Measurements from ENCODE around the gene AP4E1.

Gene AP4E1

GRCh38 chr15:50938525-50938924 is 30.0 kb downstream of the AP4E1 start:
- Histone ChIP-seq H2AFZ (ENCODE audit: low read length) (no peak overlapping the region), H3K79me2 (ENCODE audit: insufficient read depth, low read length) (no peaks in the 10 kb centered on the region), H3F3A (ENCODE audit: low read depth) (no peaks in the 10 kb centered on the region), H3K4me1 (ENCODE audit: insufficient read depth, low read length, poor library complexity, severe bottlenecking) (no peaks in the 10 kb centered on the region), H3K9me2 (replicated peaks; ENCODE audit: low read depth, low read length) (no peaks in the 10 kb centered on the region), H3K36me3 (ENCODE audit: insufficient read depth, low read length) (peaks cover 22% of the 10 kb centered on the region; the same call in 1 of the 2 replicates), H3K9ac (ENCODE audit: low read depth, low read length, poor library complexity, severe bottlenecking) (no peak overlapping the region), H3K4me2 (ENCODE audit: low read depth, low read length, poor library complexity, severe bottlenecking) (no peak overlapping the region), H3K27me3 (ENCODE audit: insufficient read depth, low read length, poor library complexity, severe bottlenecking) (no peaks in the 10 kb centered on the region), H3K9me3 (ENCODE audit: insufficient read depth, low read depth, low read length) (no peaks in the 10 kb centered on the region), H3K4me3 (ENCODE audit: low read length, poor library complexity, severe bottlenecking) (no peak overlapping the region), H4K20me1 (ENCODE audit: insufficient read depth, low read length, poor library complexity, severe bottlenecking) (no peaks in the 10 kb centered on the region)
- TF ChIP-seq CTCF (conservative IDR thresholded peaks at IDR 0.05; ENCODE audit: low read length) (no peak), EZH2phosphoT487 (IDR thresholded peaks at IDR 0.05; ENCODE audit: borderline replicate concordance) (no peak)

- H3K79me2 ChIP-seq (ENCODE audit: insufficient read depth, low read length): no peaks in the 10 kb centered on the region
- H3K4me1 ChIP-seq (ENCODE audit: insufficient read depth, low read length, poor library complexity, severe bottlenecking): no peaks in the 10 kb centered on the region
- no peaks in the 10 kb centered on the region for H4K20me1 ChIP-seq (ENCODE audit: insufficient read depth, low read length, poor library complexity, severe bottlenecking)
- TF ChIP-seq CTCF (conservative IDR thresholded peaks at IDR 0.05; ENCODE audit: low read length): no peak
- TF ChIP-seq EZH2phosphoT487 (IDR thresholded peaks at IDR 0.05; ENCODE audit: borderline replicate concordance): no peak
- H2AFZ ChIP-seq (ENCODE audit: low read length): no peak overlapping the region
- H3K9me2 ChIP-seq (replicated peaks; ENCODE audit: low read depth, low read length): no peaks in the 10 kb centered on the region
- no peaks in the 10 kb centered on the region for H3K9me3 ChIP-seq (ENCODE audit: insufficient read depth, low read depth, low read length)
- no peak overlapping the region for H3K4me2 ChIP-seq (ENCODE audit: low read depth, low read length, poor library complexity, severe bottlenecking)
- no peak overlapping the region for H3K9ac ChIP-seq (ENCODE audit: low read depth, low read length, poor library complexity, severe bottlenecking)
- H3K36me3 ChIP-seq (ENCODE audit: insufficient read depth, low read length): peaks cover 36% of the 10 kb centered on the region; the same call in 1 of the 2 replicates
- no peaks in the 10 kb centered on the region for H3K27me3 ChIP-seq (ENCODE audit: insufficient read depth, low read length, poor library complexity, severe bottlenecking)
- H3K4me3 ChIP-seq (ENCODE audit: low read length, poor library complexity, severe bottlenecking): no peak overlapping the region
- no peaks in the 10 kb centered on the region for H3F3A ChIP-seq (ENCODE audit: low read depth)
These were observed 31.4 kb downstream of the AP4E1 start for GRCh38 chr15:50939911-50940310.

- TF ChIP-seq EZH2phosphoT487 (IDR thresholded peaks at IDR 0.05; ENCODE audit: borderline replicate concordance): no peak
- Histone ChIP-seq H4K20me1 (ENCODE audit: insufficient read depth, low read length, poor library complexity, severe bottlenecking) (no peaks in the 10 kb centered on the region), H3K79me2 (ENCODE audit: insufficient read depth, low read length) (no peaks in the 10 kb centered on the region), H3K4me1 (ENCODE audit: insufficient read depth, low read length, poor library complexity, severe bottlenecking) (no peaks in the 10 kb centered on the region), H3K4me3 (ENCODE audit: low read length, poor library complexity, severe bottlenecking) (no peak overlapping the region), H2AFZ (ENCODE audit: low read length) (no peak overlapping the region), H3K9me3 (ENCODE audit: insufficient read depth, low read depth, low read length) (no peaks in the 10 kb centered on the region), H3K36me3 (ENCODE audit: insufficient read depth, low read length) (peaks cover 39% of the 10 kb centered on the region; the same call in 1 of the 2 replicates), H3K9me2 (replicated peaks; ENCODE audit: low read depth, low read length) (no peaks in the 10 kb centered on the region), H3K9ac (ENCODE audit: low read depth, low read length, poor library complexity, severe bottlenecking) (no peak overlapping the region), H3F3A (ENCODE audit: low read depth) (no peaks in the 10 kb centered on the region), H3K4me2 (ENCODE audit: low read depth, low read length, poor library complexity, severe bottlenecking) (no peak overlapping the region), H3K27me3 (ENCODE audit: insufficient read depth, low read length, poor library complexity, severe bottlenecking) (no peaks in the 10 kb centered on the region)
These were observed 32.0 kb downstream of the AP4E1 start for GRCh38 chr15:50940506-50940905.

- Histone ChIP-seq H3K4me1 (ENCODE audit: insufficient read depth, low read length, poor library complexity, severe bottlenecking) (no peaks in the 10 kb centered on the region), H3K9ac (ENCODE audit: low read depth, low read length, poor library complexity, severe bottlenecking) (no peak overlapping the region), H3K4me2 (ENCODE audit: low read depth, low read length, poor library complexity, severe bottlenecking) (no peak overlapping the region), H3K9me2 (replicated peaks; ENCODE audit: low read depth, low read length) (no peaks in the 10 kb centered on the region), H4K20me1 (ENCODE audit: insufficient read depth, low read length, poor library complexity, severe bottlenecking) (no peaks in the 10 kb centered on the region), H3K36me3 (ENCODE audit: insufficient read depth, low read length) (peaks cover 26% of the 10 kb centered on the region; the same call in 1 of the 2 replicates), H3K27me3 (ENCODE audit: insufficient read depth, low read length, poor library complexity, severe bottlenecking) (no peaks in the 10 kb centered on the region), H3K79me2 (ENCODE audit: insufficient read depth, low read length) (no peaks in the 10 kb centered on the region), H3K4me3 (ENCODE audit: low read length, poor library complexity, severe bottlenecking) (no peak overlapping the region), H3K9me3 (ENCODE audit: insufficient read depth, low read depth, low read length) (no peaks in the 10 kb centered on the region), H3F3A (ENCODE audit: low read depth) (no peaks in the 10 kb centered on the region), H2AFZ (ENCODE audit: low read length) (no peak overlapping the region)
- TF ChIP-seq EZH2phosphoT487 (IDR thresholded peaks at IDR 0.05; ENCODE audit: borderline replicate concordance): no peak
- TF ChIP-seq CTCF (conservative IDR thresholded peaks at IDR 0.05; ENCODE audit: low read length): no peak
These were observed 35.2 kb downstream of the AP4E1 start for GRCh38 chr15:50943638-50944037.
